ENCODE data around the gene RGS10.

RGS10 gene

DNA sequence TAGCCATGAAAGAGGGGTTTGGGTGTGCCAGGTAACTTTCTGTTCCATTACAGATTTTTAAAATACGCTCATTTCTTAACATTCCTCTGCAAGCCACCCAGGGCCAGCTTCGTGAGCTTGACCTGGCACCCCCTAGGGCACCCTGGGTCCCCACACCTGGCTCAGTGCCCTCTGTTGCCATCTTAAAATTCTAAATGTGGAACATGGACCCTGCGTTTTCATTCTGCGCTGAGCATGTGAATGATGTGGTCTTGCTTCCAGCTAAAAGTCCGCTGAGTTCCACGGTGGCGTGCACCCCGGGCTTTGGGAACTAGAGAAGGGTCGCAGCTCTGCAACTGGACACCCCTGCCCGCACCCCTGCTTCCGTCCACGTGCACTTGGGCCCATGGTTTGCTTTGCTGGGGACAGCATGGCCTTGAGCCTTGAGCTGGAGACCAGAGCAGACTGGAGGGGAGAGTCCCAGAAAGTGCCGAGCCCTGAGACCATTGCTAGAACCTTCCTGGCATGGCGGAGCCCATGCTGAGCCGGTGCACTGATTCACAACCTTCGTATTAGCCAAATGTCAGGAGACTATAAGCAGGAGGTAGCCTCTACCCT, 91.1 kb downstream of the RGS10 start:
- no peak for DNase-seq

DNA sequence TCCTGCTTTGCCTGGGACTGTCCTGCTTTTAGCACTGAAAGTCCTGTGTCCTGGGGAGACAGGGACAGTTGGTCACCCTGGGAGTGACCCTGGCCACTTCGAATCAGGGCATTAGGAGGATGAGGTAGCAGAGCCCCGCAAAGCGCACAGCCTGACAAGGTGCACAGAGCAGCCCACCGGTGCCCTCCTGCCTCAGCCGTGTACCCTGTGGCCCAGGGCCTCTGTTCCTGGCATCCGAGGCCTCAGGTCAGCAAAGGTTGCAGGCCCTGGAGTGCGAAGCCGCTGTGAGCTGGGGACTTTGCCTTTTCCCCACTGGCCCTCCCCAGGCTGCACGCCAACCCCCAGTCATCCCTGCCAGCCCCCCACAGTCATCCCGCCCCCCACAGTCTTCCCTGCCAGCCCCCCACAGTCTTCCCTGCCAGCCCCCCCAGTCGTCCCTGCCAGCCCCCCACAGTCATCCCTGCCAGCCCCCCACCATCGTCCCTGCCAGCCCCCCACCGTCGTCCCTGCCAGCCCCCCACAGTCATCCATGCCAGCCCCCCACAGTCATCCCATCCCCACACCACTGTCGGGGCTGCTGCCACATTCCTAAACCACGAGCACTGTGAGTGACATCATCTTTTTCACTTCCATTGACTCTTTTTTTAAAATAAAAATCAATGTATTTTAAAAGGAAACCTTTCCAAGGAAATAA, 91.8 kb downstream of the RGS10 start:
- no peak for DNase-seq

Measured in nucleus accumbens (tissue), 56 donors.